ENCODE results near the gene ETF1.

The ETF1 gene

DNA sequence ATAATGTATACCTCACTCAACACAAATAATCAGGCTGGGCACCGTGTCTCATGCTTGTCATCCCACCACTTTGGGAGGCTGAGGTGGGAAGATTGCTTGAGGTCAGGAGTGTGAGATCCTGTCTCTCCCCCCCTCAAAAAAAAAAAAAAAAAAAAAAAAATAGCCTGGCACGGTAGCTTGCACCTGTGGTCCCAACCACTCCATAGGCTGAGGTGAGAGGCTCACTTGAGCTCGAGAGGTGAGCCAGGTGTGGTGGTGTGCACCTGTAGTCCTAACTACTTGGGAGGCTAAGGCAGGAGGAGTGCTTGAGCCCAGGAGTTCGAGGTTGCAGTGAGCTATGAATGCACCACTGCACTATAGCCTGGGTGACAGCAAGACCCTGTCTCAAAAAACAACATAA, 9.6 kb upstream of the ETF1 start:
- in situ Hi-C loops (cut with MboI; ENCODE audit: low sequenced_read_pairs) = loop anchor here (10.0 kb wide), 1 partner anchor 772 kb away; no protein-coding TSS in a partner anchor
- Histone ChIP-seq H3K9me3 (no peaks in the 10 kb centered on the region), H3K36me3 (replicated peaks) (peaks cover 45% of the 10 kb centered on the region), H3K4me3 (no peak overlapping the region), H3K27me3 (ENCODE audit: low read depth) (no peaks in the 10 kb centered on the region), H3K4me1 (no peaks in the 10 kb centered on the region)
- DNase-seq (ENCODE audit: low spot score in 2 of 2) = no peak

GRCh38 chr5:138549414-138549813, 6.4 kb upstream of the ETF1 start:
- Histone ChIP-seq H3K9me3 (no peaks in the 10 kb centered on the region), H3K4me3 (no peak overlapping the region), H3K4me1 (peaks cover 6% of the 10 kb centered on the region; the same call in 1 of the 2 replicates), H3K27me3 (ENCODE audit: low read depth) (no peaks in the 10 kb centered on the region), H3K36me3 (replicated peaks) (peaks cover 12% of the 10 kb centered on the region)
- in situ Hi-C loops (cut with MboI; ENCODE audit: low sequenced_read_pairs) = no loop called here
- no peak for DNase-seq (ENCODE audit: low spot score in 2 of 2)

DNA sequence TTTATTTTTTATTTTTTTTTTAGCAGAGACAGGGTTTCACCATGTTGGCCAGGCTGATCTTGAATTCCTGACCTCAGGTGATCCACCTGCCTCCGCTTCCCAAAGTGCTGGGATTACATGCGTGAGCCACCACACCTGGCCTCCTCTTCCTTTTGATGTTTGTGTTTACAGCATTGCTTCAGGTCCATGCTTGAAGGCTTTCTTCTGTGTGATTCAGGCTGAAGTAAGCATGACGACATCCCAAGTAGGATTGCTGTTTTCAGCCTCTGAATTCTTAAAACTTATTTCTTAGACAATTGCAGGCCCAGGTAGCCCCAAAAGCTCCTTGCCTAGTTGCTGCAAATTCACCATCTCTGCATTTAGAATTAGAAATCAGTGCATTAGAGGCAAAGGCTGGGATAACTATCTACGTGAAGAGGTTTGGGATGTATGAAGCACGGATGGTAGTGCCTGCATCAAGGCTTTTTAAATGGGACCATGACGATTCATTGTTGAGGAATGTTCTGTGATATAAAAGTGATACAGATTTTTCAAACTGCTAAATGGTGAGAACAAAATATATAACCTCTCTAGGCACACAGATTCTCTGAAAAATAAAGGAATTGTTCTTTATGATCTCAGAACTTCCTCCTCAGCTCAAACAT, 3.0 kb upstream of the ETF1 start:
- DNase-seq (ENCODE audit: low spot score in 2 of 2) = no peak
- in situ Hi-C loops (cut with MboI; ENCODE audit: low sequenced_read_pairs) = no loop called here
- Histone ChIP-seq H3K9me3 (no peaks in the 10 kb centered on the region), H3K27me3 (ENCODE audit: low read depth) (no peaks in the 10 kb centered on the region), H3K4me1 (peaks cover 11% of the 10 kb centered on the region), H3K4me3 (no peak overlapping the region), H3K36me3 (replicated peaks) (peaks cover 17% of the 10 kb centered on the region)

DNA sequence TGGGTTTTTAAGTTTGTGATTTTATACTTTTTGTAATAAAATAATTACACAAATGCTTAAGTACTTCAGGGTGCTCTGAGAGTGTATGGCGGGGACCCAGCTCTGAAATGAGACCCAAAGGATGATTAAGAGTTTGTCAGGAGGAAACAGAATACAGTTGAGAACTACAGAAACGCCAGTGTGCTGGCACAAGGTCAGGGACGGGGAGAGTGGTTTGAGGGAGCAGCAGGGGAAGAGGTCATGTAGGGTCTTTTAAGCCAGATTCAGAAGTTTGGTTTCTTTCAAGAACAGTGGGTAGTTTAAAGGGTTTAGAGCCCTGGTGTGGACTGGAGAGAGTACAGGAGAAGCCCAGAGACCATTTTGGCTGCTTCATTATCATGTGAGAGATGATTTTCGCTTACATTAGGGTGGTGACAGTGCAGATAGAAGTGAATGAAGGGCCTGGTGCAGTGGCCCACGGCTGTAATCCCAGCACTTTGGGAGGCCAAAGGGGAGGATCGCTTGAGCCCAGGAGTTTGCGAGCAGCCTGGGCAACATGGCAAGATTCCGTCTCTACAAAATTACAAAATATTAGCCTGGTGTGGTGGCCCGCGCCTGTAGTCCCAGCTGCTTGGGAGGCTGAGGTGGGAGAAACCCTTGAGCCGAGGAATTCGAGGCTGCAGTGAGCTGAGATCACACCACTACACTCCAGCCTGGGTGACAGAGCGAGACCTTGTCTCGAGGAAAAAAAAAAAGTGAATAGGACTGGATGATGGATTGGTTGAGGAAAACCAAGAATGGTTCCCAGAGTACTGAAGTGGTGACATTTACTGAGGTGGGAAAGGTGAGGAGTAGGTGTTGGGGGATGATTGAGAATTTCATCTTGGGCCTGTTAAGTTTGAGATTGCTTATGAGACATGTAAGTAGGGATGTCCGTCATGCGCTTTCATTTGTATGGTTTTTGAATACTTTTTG, 1.4 kb upstream of the ETF1 start:
- Histone ChIP-seq H3K4me1 (peaks cover 26% of the 10 kb centered on the region), H3K36me3 (replicated peaks) (peaks cover 33% of the 10 kb centered on the region), H3K4me3 (peak overlapping the region; percentile 99), H3K9me3 (no peaks in the 10 kb centered on the region), H3K27me3 (ENCODE audit: low read depth) (no peaks in the 10 kb centered on the region)
- in situ Hi-C loops (cut with MboI; ENCODE audit: low sequenced_read_pairs) = no loop called here
- DNase-seq (ENCODE audit: low spot score in 2 of 2) = no peak

DNA sequence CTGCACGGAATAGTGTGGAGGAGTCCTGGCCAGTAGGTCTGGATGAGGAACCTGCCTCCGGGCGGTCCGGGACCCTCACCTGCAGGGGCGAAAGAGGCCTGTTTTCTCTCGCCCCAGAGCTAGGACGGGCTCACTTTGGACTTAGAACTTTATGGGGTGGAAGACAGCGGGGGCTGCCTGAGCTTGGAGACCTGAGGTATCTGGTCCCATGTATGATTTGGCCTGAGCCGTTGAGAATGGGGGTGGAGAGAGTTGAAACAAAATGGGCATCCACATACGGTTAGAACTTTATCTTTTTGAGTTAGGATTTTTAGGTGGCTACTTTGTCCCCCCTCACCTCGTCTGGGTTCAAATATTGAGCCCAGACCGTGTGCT, 681 bp upstream of the ETF1 start:
- H3K36me3 ChIP-seq (replicated peaks) = peaks cover 40% of the 10 kb centered on the region
- H3K4me1 ChIP-seq = peaks cover 26% of the 10 kb centered on the region
- no peak for DNase-seq (ENCODE audit: low spot score in 2 of 2)
- no peaks in the 10 kb centered on the region for H3K27me3 ChIP-seq (ENCODE audit: low read depth)
- H3K9me3 ChIP-seq = no peaks in the 10 kb centered on the region
- peak overlapping the region; percentile 99 for H3K4me3 ChIP-seq
- in situ Hi-C loops (cut with MboI; ENCODE audit: low sequenced_read_pairs) = no loop called here

- no peak for DNase-seq (ENCODE audit: low spot score in 2 of 2)
- Histone ChIP-seq H3K9me3 (no peaks in the 10 kb centered on the region), H3K4me1 (peaks cover 26% of the 10 kb centered on the region), H3K36me3 (replicated peaks) (peaks cover 48% of the 10 kb centered on the region), H3K27me3 (ENCODE audit: low read depth) (no peaks in the 10 kb centered on the region), H3K4me3 (peak overlapping the region; percentile 99)
- in situ Hi-C loops (cut with MboI; ENCODE audit: low sequenced_read_pairs) = no loop called here
Measured at GRCh38 chr5:138542180-138542955, 668 bp downstream of the ETF1 start.

- peak overlapping the region; percentile 99 for H3K4me3 ChIP-seq
- peaks cover 26% of the 10 kb centered on the region for H3K4me1 ChIP-seq
- no peaks in the 10 kb centered on the region for H3K27me3 ChIP-seq (ENCODE audit: low read depth)
- H3K9me3 ChIP-seq = no peaks in the 10 kb centered on the region
- H3K36me3 ChIP-seq (replicated peaks) = peaks cover 53% of the 10 kb centered on the region
- DNase-seq (ENCODE audit: low spot score in 2 of 2) = no peak
- in situ Hi-C loops (cut with MboI; ENCODE audit: low sequenced_read_pairs) = no loop called here
Measured at GRCh38 chr5:138541511-138542179, 1.4 kb downstream of the ETF1 start.

DNA sequence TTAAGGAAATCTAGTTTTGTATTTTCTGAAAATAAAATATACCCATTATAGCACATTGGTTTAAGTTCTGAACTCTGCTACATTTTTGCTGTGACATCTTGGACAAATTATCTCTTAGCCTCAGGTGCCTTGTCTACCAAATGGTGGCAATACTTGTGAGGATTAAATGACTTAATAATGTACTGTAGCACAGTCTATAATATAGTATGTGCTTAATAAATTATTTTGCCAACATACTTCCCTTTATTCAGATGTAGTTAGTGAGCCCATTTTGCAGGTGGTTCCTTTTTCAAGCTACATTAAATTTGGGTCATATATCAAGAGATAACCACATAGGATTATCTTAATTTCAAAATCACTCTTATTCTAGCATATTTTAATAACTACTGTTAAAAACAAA, 3.2 kb downstream of the ETF1 start:
- no peak overlapping the region for H3K4me3 ChIP-seq
- in situ Hi-C loops (cut with MboI; ENCODE audit: low sequenced_read_pairs) = no loop called here
- H3K9me3 ChIP-seq = no peaks in the 10 kb centered on the region
- peaks cover 62% of the 10 kb centered on the region for H3K36me3 ChIP-seq (replicated peaks)
- no peak for DNase-seq (ENCODE audit: low spot score in 2 of 2)
- no peaks in the 10 kb centered on the region for H3K27me3 ChIP-seq (ENCODE audit: low read depth)
- peaks cover 21% of the 10 kb centered on the region for H3K4me1 ChIP-seq

GRCh38 chr5:138538943-138539627, 4.0 kb downstream of the ETF1 start:
- Histone ChIP-seq H3K4me1 (peaks cover 21% of the 10 kb centered on the region), H3K36me3 (replicated peaks) (peaks cover 69% of the 10 kb centered on the region), H3K4me3 (no peak overlapping the region), H3K27me3 (ENCODE audit: low read depth) (no peaks in the 10 kb centered on the region), H3K9me3 (no peaks in the 10 kb centered on the region)
- DNase-seq (ENCODE audit: low spot score in 2 of 2) = no peak
- in situ Hi-C loops (cut with MboI; ENCODE audit: low sequenced_read_pairs) = no loop called here

DNA sequence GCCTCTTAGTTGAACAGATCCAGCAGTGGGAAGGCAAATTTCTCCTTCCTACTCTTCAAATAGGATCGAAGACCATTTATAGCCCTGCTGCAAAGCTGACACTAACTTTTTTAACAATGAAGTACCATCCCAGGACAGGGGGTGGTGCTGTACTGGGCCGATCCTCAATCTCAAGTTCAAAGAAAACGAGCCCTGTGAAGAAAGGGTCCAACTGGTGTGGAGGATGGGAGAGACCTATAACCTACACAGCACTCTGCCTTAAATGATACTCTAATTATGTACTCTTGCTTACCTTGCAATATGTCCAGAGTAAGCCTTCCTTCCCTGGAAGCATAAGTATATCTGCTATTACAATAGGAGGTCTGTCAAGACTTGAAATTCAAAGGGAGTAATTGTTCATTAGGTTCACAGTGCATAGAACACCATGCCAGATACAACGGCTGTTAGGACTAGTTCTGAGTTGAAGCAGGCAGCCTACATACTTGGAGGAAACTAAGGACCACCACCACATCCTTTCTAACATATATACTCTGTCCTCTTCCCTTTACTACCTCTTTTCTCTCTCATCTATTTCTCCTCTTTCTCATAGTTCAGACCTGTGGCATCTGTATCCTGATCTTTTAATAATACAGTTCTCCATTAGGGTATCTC, 6.2 kb downstream of the ETF1 start:
- peaks cover 81% of the 10 kb centered on the region for H3K36me3 ChIP-seq (replicated peaks)
- in situ Hi-C loops (cut with MboI; ENCODE audit: low sequenced_read_pairs) = no loop called here
- peak in 1 of 2 experiments; percentile 4 for DNase-seq (ENCODE audit: low spot score in 2 of 2)

GRCh38 chr5:138536215-138536614, 6.8 kb downstream of the ETF1 start:
- Histone ChIP-seq H3K27me3 (ENCODE audit: low read depth) (no peaks in the 10 kb centered on the region), H3K4me1 (peaks cover 17% of the 10 kb centered on the region), H3K4me3 (no peak overlapping the region), H3K9me3 (no peaks in the 10 kb centered on the region), H3K36me3 (replicated peaks) (peaks cover 80% of the 10 kb centered on the region)
- no peak for DNase-seq (ENCODE audit: low spot score in 2 of 2)
- in situ Hi-C loops (cut with MboI; ENCODE audit: low sequenced_read_pairs) = no loop called here

More for the DNA sequence above, 6.2 kb downstream of the ETF1 start:
- Histone ChIP-seq H3K4me3 (no peak overlapping the region), H3K27me3 (ENCODE audit: low read depth) (no peaks in the 10 kb centered on the region), H3K4me1 (peaks cover 21% of the 10 kb centered on the region), H3K9me3 (no peaks in the 10 kb centered on the region)
